Thyroid gland (tissue), 4 donors: ENCODE results near the gene PAX5.

Source experiments
- POLR2A ChIP-seq, 2 donors: fragments of 450-650 bp; IDR thresholded peaks; one replicate each; pipeline ENCODE4 v1.6.1; 2017; ENCODE audit warnings: antibody characterized with exemption in 2 of 2, mild to moderate bottlenecking in 2 of 2, moderate library complexity in 1 of 2
- TF ChIP-seq, protein P1 (sequence below), 6 experiments: fragments of 200-600 bp in 3 of 6; fragments of 450-650 bp in 3 of 6; sonication (generic) in 3 of 6; IDR thresholded peaks; one replicate each; pipeline ENCODE4 v1.5.1; 2016 to 2019; ENCODE audit warnings: antibody characterized with exemption in 6 of 6, mild to moderate bottlenecking in 2 of 6, inconsistent platforms in 1 of 6, moderate library complexity in 1 of 6

DNA sequence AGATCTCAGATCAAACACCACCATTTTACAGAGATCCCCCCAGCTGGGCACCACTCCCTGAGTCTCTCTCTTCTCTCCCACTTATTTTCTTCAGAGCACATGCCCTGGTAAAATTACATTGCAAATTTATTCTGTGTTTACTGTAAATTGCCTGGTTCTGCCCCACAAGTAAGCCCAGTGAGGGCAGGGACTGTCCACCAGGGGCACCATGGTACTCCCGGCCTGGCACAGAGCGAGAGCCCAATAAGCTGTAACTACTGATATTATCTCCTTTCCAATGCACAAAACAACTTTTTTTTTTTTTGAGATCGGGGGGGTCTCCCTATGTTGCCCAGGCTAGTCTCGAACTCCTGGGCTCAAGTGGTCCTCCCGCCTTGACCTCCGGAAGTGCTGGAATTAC is 123.0 kb downstream of the PAX5 start:
- TF ChIP-seq, protein P1, sequence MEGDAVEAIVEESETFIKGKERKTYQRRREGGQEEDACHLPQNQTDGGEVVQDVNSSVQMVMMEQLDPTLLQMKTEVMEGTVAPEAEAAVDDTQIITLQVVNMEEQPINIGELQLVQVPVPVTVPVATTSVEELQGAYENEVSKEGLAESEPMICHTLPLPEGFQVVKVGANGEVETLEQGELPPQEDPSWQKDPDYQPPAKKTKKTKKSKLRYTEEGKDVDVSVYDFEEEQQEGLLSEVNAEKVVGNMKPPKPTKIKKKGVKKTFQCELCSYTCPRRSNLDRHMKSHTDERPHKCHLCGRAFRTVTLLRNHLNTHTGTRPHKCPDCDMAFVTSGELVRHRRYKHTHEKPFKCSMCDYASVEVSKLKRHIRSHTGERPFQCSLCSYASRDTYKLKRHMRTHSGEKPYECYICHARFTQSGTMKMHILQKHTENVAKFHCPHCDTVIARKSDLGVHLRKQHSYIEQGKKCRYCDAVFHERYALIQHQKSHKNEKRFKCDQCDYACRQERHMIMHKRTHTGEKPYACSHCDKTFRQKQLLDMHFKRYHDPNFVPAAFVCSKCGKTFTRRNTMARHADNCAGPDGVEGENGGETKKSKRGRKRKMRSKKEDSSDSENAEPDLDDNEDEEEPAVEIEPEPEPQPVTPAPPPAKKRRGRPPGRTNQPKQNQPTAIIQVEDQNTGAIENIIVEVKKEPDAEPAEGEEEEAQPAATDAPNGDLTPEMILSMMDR (IDR thresholded peaks at IDR 0.05), result no peak
- TF ChIP-seq POLR2A (IDR thresholded peaks at IDR 0.05), result no peak
